Pons (tissue), 1 donor: Measurements from ENCODE around the gene CPNE7.

Source experiments
- DNase-seq: peaks from one replicate; pipeline ENCODE4 v3.0.0-alpha.2; 2016; ENCODE audit warnings: low spot score

The CPNE7 gene

GRCh38 chr16:89575247-89576152 is at the start of gene CPNE7:
TSS of gene CPNE7 (plus strand) at chr16:89575758. CDS start at chr16:89575898, 140 bp downstream.
- no peak for DNase-seq

- no peak for DNase-seq
Measured at GRCh38 chr16:89529097-89529496, 46.5 kb upstream of the CPNE7 start.

GRCh38 chr16:89530401-89531381 is 44.9 kb upstream of the CPNE7 start:
- DNase-seq: no peak

- no peak for DNase-seq
Measured at GRCh38 chr16:89531821-89532526, 43.6 kb upstream of the CPNE7 start.

- peak; percentile 87 for DNase-seq
Measured at GRCh38 chr16:89534252-89534756, 41.3 kb upstream of the CPNE7 start.

- DNase-seq: no peak
Measured at GRCh38 chr16:89536371-89536770, 39.2 kb upstream of the CPNE7 start.

- DNase-seq: peak; percentile 93
Measured at GRCh38 chr16:89536886-89537548, 38.5 kb upstream of the CPNE7 start.

DNA sequence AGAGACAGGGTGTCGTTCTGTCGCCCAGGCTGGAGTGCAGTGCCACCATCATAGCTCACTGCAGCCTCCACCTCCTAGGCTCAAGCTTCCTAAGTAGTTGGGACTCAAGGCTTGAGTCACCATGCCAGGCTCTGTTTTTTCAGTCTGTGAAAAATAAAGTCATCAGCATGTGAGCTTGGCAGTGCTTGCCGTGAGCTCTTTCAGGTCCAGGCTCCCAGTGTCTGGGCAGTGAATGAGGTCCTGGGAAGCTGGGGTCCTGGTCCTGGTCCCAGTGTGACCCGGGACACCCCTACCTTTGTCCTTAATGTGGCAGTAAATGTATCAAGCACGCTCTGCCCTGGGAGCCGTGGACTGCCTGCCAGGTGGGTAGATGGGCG is 38.0 kb upstream of the CPNE7 start:
- DNase-seq: no peak

GRCh38 chr16:89538286-89538685 is 37.3 kb upstream of the CPNE7 start:
- no peak for DNase-seq

DNA sequence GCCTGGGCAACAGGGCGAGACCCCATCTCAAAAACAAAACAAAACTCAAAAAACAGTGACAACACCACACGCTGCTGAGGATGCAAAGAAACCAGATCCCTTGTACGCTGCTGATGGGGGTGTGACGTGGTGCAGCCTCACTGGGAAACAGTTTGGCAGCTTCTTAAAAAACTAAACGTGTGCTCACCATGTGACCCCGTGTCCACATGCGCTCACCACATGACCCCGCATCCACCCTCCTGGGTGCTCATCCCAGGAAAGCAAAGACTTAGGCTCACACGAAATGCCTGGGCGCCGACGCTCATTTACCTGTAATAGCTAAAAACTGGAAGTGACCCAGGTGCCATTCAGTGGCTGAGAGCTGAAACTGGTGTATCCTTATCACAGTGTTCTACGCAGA is 35.0 kb upstream of the CPNE7 start:
- no peak for DNase-seq

- no peak for DNase-seq
Measured at GRCh38 chr16:89541792-89542191, 33.8 kb upstream of the CPNE7 start.

- DNase-seq: no peak
Measured at GRCh38 chr16:89544113-89544512, 31.4 kb upstream of the CPNE7 start.

- no peak for DNase-seq
Measured at GRCh38 chr16:89544713-89545043, 30.9 kb upstream of the CPNE7 start.

DNA sequence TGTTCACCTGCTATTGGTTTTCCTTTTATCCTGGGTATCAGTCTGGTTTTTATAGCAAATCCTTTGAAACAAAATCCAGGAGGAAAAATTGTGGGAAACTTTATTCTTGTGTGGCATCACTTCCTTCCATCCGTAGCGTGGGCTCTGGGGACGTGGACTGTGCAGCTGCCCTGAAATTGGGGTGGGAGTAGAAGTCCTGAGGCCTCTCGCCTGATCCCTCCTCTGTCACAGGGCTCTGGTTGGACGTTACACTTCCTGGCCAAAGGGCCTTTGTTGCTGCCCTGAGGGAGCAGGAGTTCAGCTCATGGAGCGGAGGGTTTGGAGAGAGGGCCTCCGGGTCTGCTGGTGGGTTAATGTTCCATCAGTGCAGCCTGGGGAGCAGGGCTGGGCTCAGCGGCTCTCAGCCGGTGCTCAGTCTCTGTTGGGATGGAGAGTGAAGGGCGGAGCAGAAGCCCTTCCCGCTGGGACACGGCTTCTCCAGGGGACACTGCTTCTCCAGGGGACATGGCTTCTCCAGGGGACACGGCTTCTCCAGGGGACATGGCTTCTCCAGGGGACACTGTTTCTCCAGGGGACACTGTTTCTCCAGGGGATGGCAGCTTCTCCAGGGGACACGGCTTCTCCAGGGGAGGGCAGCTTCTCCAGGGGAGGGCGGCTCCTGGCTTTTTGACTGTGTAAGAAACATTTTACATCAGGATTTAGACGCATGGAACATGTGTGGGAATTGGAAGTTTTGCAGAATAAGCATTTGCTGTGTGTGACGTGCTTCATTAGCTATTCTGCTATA is 30.3 kb upstream of the CPNE7 start:
- DNase-seq: no peak

- no peak for DNase-seq
Measured at GRCh38 chr16:89545831-89546574, 29.6 kb upstream of the CPNE7 start.

- DNase-seq: no peak
Measured at GRCh38 chr16:89546781-89547180, 28.8 kb upstream of the CPNE7 start.

DNA sequence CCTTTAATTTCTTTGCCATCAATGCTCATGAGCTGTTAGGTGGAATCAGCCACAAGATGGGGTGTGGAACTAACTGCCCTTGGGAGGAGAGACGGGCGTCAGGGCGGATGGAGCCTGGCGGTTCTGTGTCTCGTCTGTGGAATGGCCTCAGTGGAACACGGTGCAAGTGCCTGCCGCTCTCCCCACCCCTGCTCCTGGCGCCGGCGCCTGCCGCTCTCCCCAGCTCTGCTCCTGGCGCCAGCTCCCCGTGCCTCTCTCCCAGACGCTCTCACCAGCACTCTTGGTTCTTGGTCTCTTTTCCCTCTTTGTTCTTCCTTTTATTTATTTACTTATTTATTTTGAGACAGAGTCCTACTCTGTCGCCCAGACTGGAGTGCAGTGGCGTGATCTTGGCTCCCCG is 28.3 kb upstream of the CPNE7 start:
- no peak for DNase-seq

GRCh38 chr16:89547860-89548259 is 27.7 kb upstream of the CPNE7 start:
- DNase-seq: no peak

GRCh38 chr16:89548344-89549006 is 27.1 kb upstream of the CPNE7 start:
- no peak for DNase-seq
